Activated T-cell treated with anti-CD3 and anti-CD28 coated beads, Interleukin-2, amount 50 U/mL, for 72 hours (primary cell): Measurements from ENCODE around the gene TRIM33. TPM values are rescaled to one million over a fixed set of nuclear protein-coding genes. Genes with fewer than 3 reads are reported as not detected.
"Not testable (repeated sequence)": the region's sequence is repeated elsewhere in the genome, so short reads cannot be mapped to it uniquely, and the experiment has no call there.

Experiments used
- ATAC-seq, 2 donors: fragments of 150-1000 bp; cut with Tn5 transposase; replicated peaks in 1 of 2; 2 replicates each; pipeline ENCODE4 v1.10.0; 2021; ENCODE audit warnings: moderate library complexity in 2 of 2, mild to moderate bottlenecking in 1 of 2
- DNase-seq, 2 donors: peaks; one replicate each; pipeline ENCODE4 v3.0.0; 2021 to 2022; ENCODE audit warnings: mixed read lengths in 1 of 2
- H3K27ac Mint-ChIP-seq: one replicate; pipeline ENCODE4 v1.8.0; 2022; ENCODE audit warnings: mild to moderate bottlenecking, moderate library complexity, mixed read lengths
- H3K27me3 Mint-ChIP-seq: one replicate; pipeline ENCODE4 v1.8.0; 2022; ENCODE audit warnings: low read depth, mixed read lengths
- H3K36me3 Mint-ChIP-seq, 2 donors: one replicate each; pipeline ENCODE4 v1.8.0; 2022; ENCODE audit warnings: mixed read lengths in 2 of 2, mild to moderate bottlenecking in 1 of 2; ENCODE audit not compliant: insufficient read depth in 2 of 2
- H3K4me1 Mint-ChIP-seq: one replicate; pipeline ENCODE4 v1.8.0; 2022; ENCODE audit warnings: low read depth, mixed read lengths
- H3K4me3 Mint-ChIP-seq, 2 donors: one replicate each; pipeline ENCODE4 v1.8.0; 2022; ENCODE audit warnings: mild to moderate bottlenecking in 2 of 2, mixed read lengths in 2 of 2, moderate library complexity in 2 of 2
- H3K9me3 Mint-ChIP-seq, 2 donors: one replicate each; pipeline ENCODE4 v1.8.0; 2022; ENCODE audit warnings: mixed read lengths in 2 of 2
- total RNA-seq, 2 donors: library from RNA; stranded (reverse); gene quantifications; one replicate each; pipeline ENCODE4 v1.2.3, GENCODE V29; 2022

TRIM33 gene
- total RNA-seq, 2 donors from 2014 or later, result 34.1 to 42.4 TPM

GRCh38 chr1:114423455-114423854, 87.5 kb downstream of the TRIM33 start:
- H3K9me3 Mint-ChIP-seq, result no peaks in the 10 kb centered on the region
- peaks cover 3 to 27% of the 10 kb centered on the region in 2 donors for H3K36me3 Mint-ChIP-seq
- ATAC-seq, result no peak
- H3K27ac Mint-ChIP-seq, result no peak overlapping the region
- no peak overlapping the region for H3K4me3 Mint-ChIP-seq
- no peak for DNase-seq
- H3K27me3 Mint-ChIP-seq, result no peaks in the 10 kb centered on the region
- no peaks in the 10 kb centered on the region for H3K4me1 Mint-ChIP-seq

- DNase-seq, H3K27me3 Mint-ChIP-seq, H3K4me3 Mint-ChIP-seq, H3K9me3 Mint-ChIP-seq, H3K27ac Mint-ChIP-seq, ATAC-seq, H3K4me1 Mint-ChIP-seq: not testable (repeated sequence)
- peaks cover 5 to 26% of the 10 kb centered on the region in 2 donors for H3K36me3 Mint-ChIP-seq
Observed at GRCh38 chr1:114418948-114419347, 92.1 kb downstream of the TRIM33 start.

GRCh38 chr1:114397601-114398000, 113.4 kb downstream of the TRIM33 start:
- Mint-ChIP-seq H3K36me3 (peaks cover 0 to 24% of the 10 kb centered on the region in 2 donors), H3K4me1 (no peaks in the 10 kb centered on the region), H3K27ac (no peak overlapping the region), H3K27me3 (no peaks in the 10 kb centered on the region), H3K9me3 (no peaks in the 10 kb centered on the region), H3K4me3 (no peak overlapping the region)
- DNase-seq (no peak), ATAC-seq (no peak)

- DNase-seq (no peak), ATAC-seq (no peak)
- Mint-ChIP-seq H3K4me3 (no peak overlapping the region), H3K4me1 (peaks cover 13% of the 10 kb centered on the region), H3K36me3 (peaks cover 8 to 30% of the 10 kb centered on the region in 2 donors), H3K27me3 (no peaks in the 10 kb centered on the region), H3K9me3 (peaks cover 3% of the 10 kb centered on the region in 2 donors), H3K27ac (no peak overlapping the region)
Observed at GRCh38 chr1:114395863-114396262, 115.1 kb downstream of the TRIM33 start.

- Mint-ChIP-seq H3K9me3 (peaks cover 11 to 13% of the 10 kb centered on the region in 2 donors), H3K4me1 (peaks cover 16% of the 10 kb centered on the region), H3K27ac (no peak overlapping the region), H3K4me3 (no peak overlapping the region), H3K27me3 (no peaks in the 10 kb centered on the region), H3K36me3 (peaks cover 18 to 31% of the 10 kb centered on the region in 2 donors)
- peak; percentile 51 to 78 for ATAC-seq
- DNase-seq, result no peak
Observed at GRCh38 chr1:114390960-114391359, 120.0 kb downstream of the TRIM33 start.

GRCh38 chr1:114390361-114390760, 120.6 kb downstream of the TRIM33 start:
- Mint-ChIP-seq H3K27me3 (no peaks in the 10 kb centered on the region), H3K36me3 (peaks cover 20 to 33% of the 10 kb centered on the region in 2 donors), H3K4me3 (no peak overlapping the region), H3K27ac (no peak overlapping the region), H3K4me1 (peaks cover 16% of the 10 kb centered on the region), H3K9me3 (peaks cover 13 to 14% of the 10 kb centered on the region in 2 donors)
- DNase-seq, result no peak
- ATAC-seq, result no peak

- peaks cover 25 to 34% of the 10 kb centered on the region in 2 donors for H3K36me3 Mint-ChIP-seq
- peak overlapping the region; percentile 30 for H3K27ac Mint-ChIP-seq
- peaks cover 16% of the 10 kb centered on the region for H3K4me1 Mint-ChIP-seq
- peaks cover 16 to 17% of the 10 kb centered on the region in 2 donors for H3K9me3 Mint-ChIP-seq
- DNase-seq (no peak), ATAC-seq (no peak)
- no peaks in the 10 kb centered on the region for H3K27me3 Mint-ChIP-seq
- no peak overlapping the region for H3K4me3 Mint-ChIP-seq
Observed at GRCh38 chr1:114388432-114389003, 122.5 kb downstream of the TRIM33 start.

- not testable (repeated sequence) for H3K27ac Mint-ChIP-seq, H3K27me3 Mint-ChIP-seq, H3K4me3 Mint-ChIP-seq, ATAC-seq, DNase-seq
- peaks cover 16% of the 10 kb centered on the region for H3K4me1 Mint-ChIP-seq
- H3K9me3 Mint-ChIP-seq, result peaks cover 16 to 17% of the 10 kb centered on the region in 2 donors
- peaks cover 27 to 31% of the 10 kb centered on the region in 2 donors for H3K36me3 Mint-ChIP-seq
Observed at GRCh38 chr1:114387585-114387984, 123.4 kb downstream of the TRIM33 start.

GRCh38 chr1:114387010-114387360, 124.0 kb downstream of the TRIM33 start:
- peaks cover 16 to 17% of the 10 kb centered on the region in 2 donors for H3K9me3 Mint-ChIP-seq
- H3K4me1 Mint-ChIP-seq, result peaks cover 15% of the 10 kb centered on the region
- H3K36me3 Mint-ChIP-seq, result peaks cover 25% of the 10 kb centered on the region in 2 donors
- ATAC-seq (no peak), DNase-seq (no peak)
- H3K27ac Mint-ChIP-seq, result no peak overlapping the region
- H3K4me3 Mint-ChIP-seq, result no peak overlapping the region
- H3K27me3 Mint-ChIP-seq, result no peaks in the 10 kb centered on the region

GRCh38 chr1:114386129-114387009, 124.6 kb downstream of the TRIM33 start:
- Mint-ChIP-seq H3K4me3 (no peak overlapping the region), H3K4me1 (peaks cover 9% of the 10 kb centered on the region), H3K27ac (no peak overlapping the region), H3K27me3 (no peaks in the 10 kb centered on the region), H3K9me3 (peaks cover 19 to 20% of the 10 kb centered on the region in 2 donors), H3K36me3 (peaks cover 24 to 26% of the 10 kb centered on the region in 2 donors)
- no peak for DNase-seq
- peak; percentile 29 to 34 for ATAC-seq

GRCh38 chr1:114384922-114385321, 126.1 kb downstream of the TRIM33 start:
- Mint-ChIP-seq H3K4me3 (no peak overlapping the region), H3K9me3 (peaks cover 17 to 20% of the 10 kb centered on the region in 2 donors), H3K36me3 (peaks cover 23 to 25% of the 10 kb centered on the region in 2 donors), H3K27ac (peak overlapping the region; percentile 72), H3K27me3 (no peaks in the 10 kb centered on the region), H3K4me1 (no peaks in the 10 kb centered on the region)
- ATAC-seq (no peak), DNase-seq (no peak)

- no peaks in the 10 kb centered on the region for H3K4me1 Mint-ChIP-seq
- ATAC-seq (no peak), DNase-seq (no peak)
- H3K9me3 Mint-ChIP-seq, result peaks cover 16 to 17% of the 10 kb centered on the region in 2 donors
- H3K27ac Mint-ChIP-seq, result no peak overlapping the region
- H3K36me3 Mint-ChIP-seq, result peaks cover 12 to 21% of the 10 kb centered on the region in 2 donors
- no peaks in the 10 kb centered on the region for H3K27me3 Mint-ChIP-seq
- no peak overlapping the region for H3K4me3 Mint-ChIP-seq
Observed at GRCh38 chr1:114379987-114380386, 131.0 kb downstream of the TRIM33 start.

- no peak overlapping the region for H3K27ac Mint-ChIP-seq
- ATAC-seq, result no peak
- H3K9me3 Mint-ChIP-seq, result peaks cover 14 to 17% of the 10 kb centered on the region in 2 donors
- H3K36me3 Mint-ChIP-seq, result peaks cover 11 to 18% of the 10 kb centered on the region in 2 donors
- no peak overlapping the region for H3K4me3 Mint-ChIP-seq
- DNase-seq, result no peak
- H3K27me3 Mint-ChIP-seq, result no peaks in the 10 kb centered on the region
- H3K4me1 Mint-ChIP-seq, result no peaks in the 10 kb centered on the region
Observed at GRCh38 chr1:114379358-114379757, 131.6 kb downstream of the TRIM33 start.
